Skeletal muscle satellite cell (primary cell): Measurements from ENCODE around the gene MYO16. TPM values are rescaled to one million over a fixed set of nuclear protein-coding genes. Genes with fewer than 3 reads are reported as not detected.

Experiments
- H3K27me3 ChIP-seq: 2 replicates; pipeline ENCODE4 v1.7.0; 2013; ENCODE audit warnings: low read length; ENCODE audit not compliant: control insufficient read depth, insufficient read depth
- H3K36me3 ChIP-seq: 2 replicates; pipeline ENCODE4 v1.7.0; 2013; ENCODE audit warnings: mild to moderate bottlenecking, control low read depth, low read length; ENCODE audit not compliant: insufficient read depth
- H3K4me1 ChIP-seq: 2 replicates; pipeline ENCODE4 v1.7.0; 2013; ENCODE audit warnings: low read length; ENCODE audit not compliant: control insufficient read depth, insufficient read depth
- H3K4me2 ChIP-seq: 2 replicates; pipeline ENCODE4 v1.7.0; 2013; ENCODE audit warnings: mild to moderate bottlenecking, low read length
- H3K4me3 ChIP-seq: 2 replicates; pipeline ENCODE4 v1.7.0; 2013; ENCODE audit warnings: low read length
- H3K9ac ChIP-seq: 2 replicates; pipeline ENCODE4 v1.7.0; 2013; ENCODE audit warnings: mild to moderate bottlenecking, low read depth, low read length, moderate library complexity
- H3K9me3 ChIP-seq: replicated peaks from 2 replicates; pipeline ENCODE4 v1.7.0; 2013; ENCODE audit warnings: mild to moderate bottlenecking, control low read depth, low read length
- total RNA-seq: library from RNA; depleted of rRNA; stranded (reverse); fragments of >200 nt; gene quantifications from 2 replicates; pipeline ENCODE4 v1.2.3, GENCODE V29; 2012; rRNA removed

Gene MYO16
- under 0.01 TPM in 1 of 2 replicates, not detected in the other for total RNA-seq

GRCh38 chr13:108629181-108629752 is at the start of gene MYO16:
Gene MYO16, plus strand, starts transcription at chr13:108629611. Its CDS starts 234 bp downstream, at chr13:108629845.
- no peaks in the 10 kb centered on the region for H3K36me3 ChIP-seq
- no peaks in the 10 kb centered on the region for H3K27me3 ChIP-seq
- H3K4me2 ChIP-seq: no peak within 1 kb of the TSS
- H3K9me3 ChIP-seq: peaks cover 7% of the 10 kb centered on the region
- H3K4me1 ChIP-seq: no peaks in the 10 kb centered on the region
- no peak within 1 kb of the TSS for H3K4me3 ChIP-seq
- no peak within 1 kb of the TSS for H3K9ac ChIP-seq

DNA sequence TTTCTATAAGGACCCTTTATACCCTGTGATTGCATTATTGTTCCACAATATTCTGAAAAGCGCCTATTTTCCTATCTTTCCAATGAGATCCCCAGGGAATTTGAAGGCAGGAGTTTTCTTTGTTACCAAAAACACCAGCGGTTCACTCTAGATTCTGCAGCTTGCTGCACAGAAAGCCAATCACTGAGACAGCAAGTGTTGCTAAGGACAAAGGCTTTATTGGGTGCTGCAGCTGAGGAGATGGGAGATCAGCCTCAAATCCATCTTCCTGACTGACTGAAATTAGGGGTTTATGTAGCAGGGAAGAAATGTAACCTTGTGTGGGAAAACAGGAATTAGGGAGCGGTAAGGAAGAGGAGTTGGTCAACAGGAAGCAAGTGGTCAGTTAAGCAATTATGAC is 42.6 kb upstream of the MYO16 start:
- no peaks in the 10 kb centered on the region for H3K27me3 ChIP-seq
- H3K4me2 ChIP-seq: no peak overlapping the region
- H3K9ac ChIP-seq: no peak overlapping the region
- H3K4me1 ChIP-seq: no peaks in the 10 kb centered on the region
- peaks cover 5% of the 10 kb centered on the region for H3K9me3 ChIP-seq
- no peaks in the 10 kb centered on the region for H3K36me3 ChIP-seq
- H3K4me3 ChIP-seq: no peak overlapping the region

DNA sequence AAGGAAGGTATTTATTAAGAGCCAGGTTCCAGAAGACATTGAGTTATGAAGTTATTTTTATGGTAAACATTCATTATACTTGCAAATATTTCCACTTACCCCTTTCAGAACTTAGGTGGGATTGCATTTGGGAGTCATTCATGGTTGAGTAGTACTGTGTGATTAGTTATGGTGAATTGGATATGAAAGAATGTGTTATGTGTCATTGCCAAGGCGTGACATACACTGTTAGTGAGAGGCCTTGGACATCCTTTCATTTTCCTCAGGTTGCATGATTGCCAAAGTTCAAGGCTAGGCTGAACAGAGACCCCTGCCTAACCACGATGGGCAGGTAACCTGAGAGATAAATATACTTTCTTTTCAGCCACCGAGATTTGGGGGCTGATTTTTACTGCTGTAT is 40.9 kb upstream of the MYO16 start:
- Histone ChIP-seq H3K27me3 (no peaks in the 10 kb centered on the region), H3K4me2 (no peak overlapping the region), H3K4me1 (no peaks in the 10 kb centered on the region)

GRCh38 chr13:108594153-108594552 is 35.3 kb upstream of the MYO16 start:
- H3K36me3 ChIP-seq: no peaks in the 10 kb centered on the region
- H3K4me1 ChIP-seq: no peaks in the 10 kb centered on the region
- H3K4me3 ChIP-seq: no peak overlapping the region
- no peak overlapping the region for H3K4me2 ChIP-seq
- no peak overlapping the region for H3K9ac ChIP-seq
- H3K27me3 ChIP-seq: no peaks in the 10 kb centered on the region
- H3K9me3 ChIP-seq: no peaks in the 10 kb centered on the region

More for the DNA sequence above, 40.9 kb upstream of the MYO16 start:
- Histone ChIP-seq H3K4me3 (no peak overlapping the region), H3K9me3 (peaks cover 5% of the 10 kb centered on the region), H3K36me3 (no peaks in the 10 kb centered on the region), H3K9ac (no peak overlapping the region)

DNA sequence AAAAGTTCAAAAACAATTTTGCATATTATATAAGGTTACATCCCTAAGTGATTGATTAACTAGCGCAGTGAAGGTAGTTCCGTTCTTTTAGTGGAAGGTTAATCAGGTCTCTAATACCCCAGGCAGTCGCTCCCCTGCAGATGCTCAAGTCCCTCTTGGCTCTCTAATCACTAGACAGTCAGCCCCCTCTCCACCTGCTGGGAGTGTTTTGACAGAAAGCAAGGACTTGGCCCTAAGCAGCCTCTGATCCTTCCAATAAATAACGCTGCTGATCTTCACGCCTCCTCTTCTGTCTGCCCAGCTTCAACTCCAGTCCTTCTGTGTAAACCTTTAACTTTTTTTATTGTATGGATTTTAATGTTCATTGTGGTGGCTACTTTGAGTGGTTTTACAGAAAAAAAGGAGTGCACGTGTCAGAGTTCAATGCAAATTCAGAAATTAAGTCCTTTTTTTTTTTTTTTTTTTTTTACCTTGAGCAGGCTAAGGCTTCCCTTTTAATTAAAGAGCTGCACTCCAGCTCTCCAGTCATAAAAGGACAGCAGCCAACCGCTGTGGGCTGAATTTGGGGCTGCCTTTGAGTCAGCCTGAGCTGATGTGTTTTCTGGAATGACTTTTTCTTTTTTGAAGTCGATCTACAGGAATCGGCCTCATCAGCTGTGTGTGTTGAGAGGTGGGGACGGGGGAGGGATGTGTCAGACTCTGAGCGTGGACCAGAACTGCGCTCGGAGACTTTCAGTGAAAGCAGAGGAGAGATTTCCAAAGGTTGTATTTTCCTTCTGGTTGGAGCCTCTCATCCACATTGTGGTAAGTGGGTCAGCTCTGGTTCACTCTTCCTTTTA is 33.8 kb upstream of the MYO16 start:
- no peak overlapping the region for H3K9ac ChIP-seq
- H3K9me3 ChIP-seq: no peaks in the 10 kb centered on the region
- H3K4me3 ChIP-seq: no peak overlapping the region
- no peak overlapping the region for H3K4me2 ChIP-seq
- no peaks in the 10 kb centered on the region for H3K27me3 ChIP-seq
- no peaks in the 10 kb centered on the region for H3K4me1 ChIP-seq
- H3K36me3 ChIP-seq: no peaks in the 10 kb centered on the region

DNA sequence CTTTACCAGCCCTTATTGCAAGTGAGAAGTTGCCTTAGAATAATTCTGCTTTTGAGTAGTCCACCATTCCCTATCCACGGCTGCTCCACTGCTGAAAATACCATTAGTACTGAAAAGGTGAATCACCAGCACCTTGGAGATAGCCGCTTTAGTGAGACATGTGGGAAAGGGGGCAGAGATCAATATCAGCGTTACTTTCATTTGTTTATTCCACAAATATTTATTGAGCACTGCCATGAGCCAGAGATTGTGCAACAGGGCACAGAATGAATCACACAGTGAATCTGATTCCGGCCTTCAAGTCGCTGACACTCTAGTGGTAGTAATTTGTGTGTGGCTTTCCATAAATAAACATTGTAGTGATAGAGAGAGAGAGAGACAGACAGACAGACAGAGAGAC is 31.5 kb upstream of the MYO16 start:
- no peaks in the 10 kb centered on the region for H3K4me1 ChIP-seq
- no peaks in the 10 kb centered on the region for H3K36me3 ChIP-seq
- no peaks in the 10 kb centered on the region for H3K9me3 ChIP-seq
- H3K9ac ChIP-seq: no peak overlapping the region
- H3K4me2 ChIP-seq: no peak overlapping the region
- no peaks in the 10 kb centered on the region for H3K27me3 ChIP-seq
- H3K4me3 ChIP-seq: no peak overlapping the region

DNA sequence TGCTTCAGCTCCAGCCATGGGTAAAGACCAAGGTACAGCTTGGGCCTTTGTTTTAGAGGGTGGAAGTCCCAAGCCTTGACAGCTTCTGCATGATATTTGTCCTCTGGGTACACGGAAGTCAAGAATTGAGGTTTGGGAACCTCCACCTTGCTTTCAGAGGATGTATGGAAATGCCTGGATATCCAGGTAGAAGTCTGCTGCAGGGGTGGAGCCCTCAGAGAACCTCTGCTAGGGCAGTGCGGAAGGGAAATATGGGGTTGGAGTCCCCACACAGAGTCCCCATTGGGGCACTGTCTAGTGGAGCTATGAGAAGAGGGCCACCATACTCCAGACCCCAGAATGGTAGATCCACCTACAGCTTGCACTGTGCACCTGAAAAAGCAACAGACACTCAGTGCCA is 23.0 kb upstream of the MYO16 start:
- no peaks in the 10 kb centered on the region for H3K27me3 ChIP-seq
- no peak overlapping the region for H3K9ac ChIP-seq
- H3K4me1 ChIP-seq: no peaks in the 10 kb centered on the region
- no peak overlapping the region for H3K4me3 ChIP-seq
- H3K9me3 ChIP-seq: no peaks in the 10 kb centered on the region
- H3K36me3 ChIP-seq: no peaks in the 10 kb centered on the region
- no peak overlapping the region for H3K4me2 ChIP-seq

DNA sequence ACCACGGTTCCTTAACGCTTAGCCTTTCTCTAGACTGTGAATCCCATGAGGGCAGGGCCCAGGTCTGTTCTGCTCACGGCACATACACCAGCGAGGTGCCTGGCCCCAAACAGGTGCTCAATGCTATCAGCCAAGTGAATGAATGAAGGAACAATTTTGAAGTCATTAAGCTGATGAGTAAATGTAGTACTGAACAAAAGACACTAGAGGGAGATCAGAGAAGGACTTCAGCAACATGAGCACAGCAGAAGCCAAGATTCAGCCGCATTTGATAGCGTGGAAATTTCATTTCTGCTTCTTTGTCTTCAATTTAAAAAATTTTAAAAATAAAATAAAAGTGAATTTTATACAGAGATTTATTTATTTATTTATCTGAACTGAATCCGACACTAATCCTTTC is 20.1 kb upstream of the MYO16 start:
- Histone ChIP-seq H3K9me3 (no peaks in the 10 kb centered on the region), H3K9ac (no peak overlapping the region), H3K4me2 (no peak overlapping the region), H3K27me3 (no peaks in the 10 kb centered on the region), H3K4me1 (no peaks in the 10 kb centered on the region), H3K4me3 (no peak overlapping the region), H3K36me3 (no peaks in the 10 kb centered on the region)

DNA sequence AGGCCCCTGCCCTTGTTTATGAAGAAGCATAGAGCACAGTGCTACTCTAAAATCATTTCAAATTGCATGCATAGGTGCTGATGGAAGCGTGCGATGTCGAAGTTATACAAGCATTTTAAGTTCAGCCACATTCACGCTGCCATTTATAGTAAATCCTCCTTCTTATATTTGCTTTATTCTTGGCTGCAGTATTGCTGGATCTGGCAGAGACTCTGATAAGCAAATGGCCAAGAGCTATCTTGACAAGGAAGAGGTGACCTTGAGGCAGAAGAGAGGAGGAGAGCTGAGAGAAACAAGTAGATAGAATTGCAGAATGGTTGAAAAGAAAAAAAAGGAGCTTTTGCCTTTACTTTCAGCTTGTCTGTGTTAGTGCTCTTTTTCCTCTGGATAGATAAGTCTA is 18.9 kb upstream of the MYO16 start:
- Histone ChIP-seq H3K4me3 (no peak overlapping the region), H3K9me3 (no peaks in the 10 kb centered on the region), H3K27me3 (no peaks in the 10 kb centered on the region), H3K9ac (no peak overlapping the region), H3K4me2 (no peak overlapping the region), H3K4me1 (no peaks in the 10 kb centered on the region), H3K36me3 (no peaks in the 10 kb centered on the region)

- no peak overlapping the region for H3K9ac ChIP-seq
- H3K4me2 ChIP-seq: no peak overlapping the region
- no peaks in the 10 kb centered on the region for H3K27me3 ChIP-seq
- H3K9me3 ChIP-seq: peaks cover 8% of the 10 kb centered on the region
- H3K36me3 ChIP-seq: no peaks in the 10 kb centered on the region
- no peak overlapping the region for H3K4me3 ChIP-seq
- H3K4me1 ChIP-seq: no peaks in the 10 kb centered on the region
Measured at GRCh38 chr13:108615241-108615640, 14.2 kb upstream of the MYO16 start.

- H3K4me1 ChIP-seq: no peaks in the 10 kb centered on the region
- H3K9me3 ChIP-seq: peaks cover 13% of the 10 kb centered on the region
- no peak overlapping the region for H3K4me2 ChIP-seq
- no peak overlapping the region for H3K9ac ChIP-seq
- no peak overlapping the region for H3K4me3 ChIP-seq
- H3K27me3 ChIP-seq: no peaks in the 10 kb centered on the region
- no peaks in the 10 kb centered on the region for H3K36me3 ChIP-seq
Measured at GRCh38 chr13:108618233-108618632, 11.2 kb upstream of the MYO16 start.

DNA sequence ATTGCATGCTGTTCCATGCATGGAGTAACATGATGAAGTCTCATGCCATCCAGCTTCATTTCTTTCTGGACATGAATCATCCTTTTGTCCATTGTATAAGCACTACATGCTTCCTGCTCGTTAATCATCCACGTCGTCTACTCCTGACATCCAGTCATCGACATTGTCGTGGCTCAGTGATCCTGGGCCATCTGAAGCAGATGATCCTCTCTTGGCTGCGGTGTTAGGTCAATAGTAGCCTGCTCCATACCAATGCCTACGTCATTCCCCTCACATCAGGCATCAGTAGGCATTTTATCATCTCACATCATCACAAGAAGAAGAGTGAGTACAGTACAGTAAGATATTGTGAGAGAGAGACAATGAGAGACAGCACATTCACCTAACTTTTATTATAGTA is 7.9 kb upstream of the MYO16 start:
- no peaks in the 10 kb centered on the region for H3K4me1 ChIP-seq
- H3K9me3 ChIP-seq: peaks cover 20% of the 10 kb centered on the region
- no peaks in the 10 kb centered on the region for H3K27me3 ChIP-seq
- H3K4me3 ChIP-seq: no peak overlapping the region
- no peak overlapping the region for H3K4me2 ChIP-seq
- no peaks in the 10 kb centered on the region for H3K36me3 ChIP-seq
- H3K9ac ChIP-seq: no peak overlapping the region
